Fibroblast of skin of back (primary cell): ENCODE measurements around the gene GNPAT.
A peak's percentile ranks its signal among the peaks of the same experiment; 100 is the strongest.

Source experiments
- DNase-seq: peaks from one replicate; pipeline ENCODE4 v3.0.0-alpha.2; 2013

The GNPAT gene

DNA sequence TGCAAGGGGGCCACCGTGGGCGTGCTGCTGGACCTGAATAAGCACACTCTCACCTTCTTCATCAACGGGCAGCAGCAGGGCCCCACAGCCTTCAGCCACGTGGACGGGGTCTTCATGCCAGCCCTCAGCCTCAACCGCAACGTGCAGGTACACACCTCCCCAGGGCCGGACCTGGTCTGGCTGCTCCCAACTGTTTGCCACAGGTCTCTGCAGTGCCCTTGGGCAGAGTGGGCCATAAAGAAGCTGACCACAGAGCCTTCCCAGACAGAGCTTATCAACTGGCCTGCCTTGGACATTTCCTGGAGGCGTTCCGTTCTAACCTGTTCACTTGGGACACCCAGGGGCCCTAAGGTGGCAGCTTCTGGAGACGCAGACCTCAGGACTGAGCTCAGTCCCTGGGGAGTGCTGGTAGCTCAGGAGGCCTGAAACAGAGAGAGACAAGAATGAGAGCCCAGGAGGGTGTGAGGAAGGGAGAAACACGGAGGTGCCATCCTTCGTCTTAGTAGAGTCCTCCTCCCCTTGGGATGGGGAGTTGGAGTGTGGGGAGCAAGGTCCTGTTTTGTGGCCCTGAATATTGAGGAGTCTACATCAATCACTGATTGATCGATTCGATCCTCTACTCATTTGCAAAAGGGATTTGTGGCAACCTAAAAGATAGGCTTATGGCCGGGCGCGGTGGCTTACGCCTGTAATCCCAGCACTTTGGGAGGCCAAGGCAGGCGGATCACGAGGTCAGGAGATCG, 27.0 kb upstream of the GNPAT start:
- no peak for DNase-seq

DNA sequence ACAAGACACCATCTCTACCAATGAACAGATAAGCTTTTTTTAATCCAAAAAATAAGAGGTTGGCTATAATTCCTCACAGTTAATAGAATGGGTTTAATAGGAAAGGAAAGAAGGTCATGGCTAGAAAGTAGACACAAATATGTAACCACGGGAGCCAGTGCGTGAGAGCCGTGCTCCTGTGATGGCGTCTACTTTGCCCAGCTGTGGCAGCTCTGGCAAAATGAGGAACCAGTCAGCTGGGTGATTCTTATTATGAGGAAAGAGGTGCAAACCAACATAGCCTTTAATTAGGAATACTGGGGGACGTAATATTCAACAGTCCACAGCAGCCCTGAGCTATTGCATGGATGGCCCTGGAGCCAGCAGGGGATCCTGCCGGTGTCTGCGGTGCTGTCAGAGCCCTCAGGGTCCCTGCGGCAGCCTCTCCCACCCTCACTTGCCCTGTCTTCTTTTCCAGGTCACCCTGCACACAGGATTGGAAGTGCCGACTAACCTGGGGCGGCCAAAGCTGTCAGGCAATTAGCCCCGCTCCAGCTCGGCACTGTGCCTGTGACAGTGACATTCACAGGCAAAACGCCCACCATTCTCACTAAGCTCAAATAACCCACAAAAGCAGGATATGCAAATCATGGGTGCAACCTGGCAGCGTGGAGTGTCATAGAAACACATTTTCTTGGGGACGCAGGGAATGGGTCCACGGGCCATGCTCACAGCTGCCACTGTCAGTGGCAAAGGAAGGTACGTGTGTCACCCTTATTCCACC, 25.9 kb upstream of the GNPAT start:
- no peak for DNase-seq

DNA sequence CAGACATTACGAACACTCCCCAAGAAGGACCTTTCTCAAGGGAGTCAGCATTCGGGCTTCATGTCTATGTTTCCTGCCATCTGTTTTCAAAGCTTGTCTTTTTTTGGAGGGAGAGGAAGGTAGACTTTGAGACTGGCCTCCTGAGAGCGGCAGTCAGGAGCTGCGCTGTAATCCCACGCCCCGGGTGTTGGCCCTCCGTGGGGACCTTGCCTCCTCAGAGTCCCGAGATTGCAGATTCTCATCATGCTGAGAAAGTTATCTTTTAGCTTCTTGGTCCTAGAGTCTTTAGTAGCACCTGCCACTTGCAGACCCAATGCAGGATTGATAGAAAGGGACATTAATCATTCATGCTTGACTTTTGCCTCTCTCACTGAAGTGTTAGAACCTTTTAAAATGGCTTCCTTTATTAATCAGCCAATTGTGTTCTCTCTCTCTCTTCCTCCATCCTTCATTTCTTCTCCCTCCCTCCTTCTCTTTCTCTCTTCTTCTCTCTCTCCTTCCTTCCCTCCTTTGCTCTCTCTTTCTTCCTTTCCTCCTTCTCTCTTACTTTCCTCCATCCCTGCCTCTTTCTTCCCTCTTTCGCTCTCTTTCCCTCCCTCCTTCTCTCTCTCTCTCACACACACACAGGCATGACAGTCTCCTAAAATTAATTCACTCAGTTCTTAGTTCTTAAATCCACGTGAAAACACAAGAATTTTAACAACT, 25.2 kb upstream of the GNPAT start:
- DNase-seq, result no peak

DNA sequence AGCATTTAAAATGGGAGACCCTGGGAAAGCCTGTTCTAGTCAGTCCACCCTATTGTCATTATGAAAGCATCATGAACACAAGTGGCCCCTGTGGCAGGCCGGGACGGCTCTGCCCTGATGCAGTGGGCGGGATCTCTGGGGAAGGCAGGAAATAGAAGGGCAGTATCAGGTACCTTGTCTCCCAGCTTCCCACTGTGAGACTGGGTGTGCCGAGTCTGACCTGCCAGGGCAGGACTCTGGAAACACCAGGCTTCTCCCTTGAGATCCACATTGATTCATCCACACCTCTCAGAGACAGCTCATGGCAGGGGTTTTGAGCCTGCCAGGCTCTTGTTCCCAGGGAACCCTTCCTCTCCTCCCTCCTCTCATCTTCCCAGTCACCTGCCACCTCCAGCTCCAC, 24.5 kb upstream of the GNPAT start:
- DNase-seq, result no peak

DNA sequence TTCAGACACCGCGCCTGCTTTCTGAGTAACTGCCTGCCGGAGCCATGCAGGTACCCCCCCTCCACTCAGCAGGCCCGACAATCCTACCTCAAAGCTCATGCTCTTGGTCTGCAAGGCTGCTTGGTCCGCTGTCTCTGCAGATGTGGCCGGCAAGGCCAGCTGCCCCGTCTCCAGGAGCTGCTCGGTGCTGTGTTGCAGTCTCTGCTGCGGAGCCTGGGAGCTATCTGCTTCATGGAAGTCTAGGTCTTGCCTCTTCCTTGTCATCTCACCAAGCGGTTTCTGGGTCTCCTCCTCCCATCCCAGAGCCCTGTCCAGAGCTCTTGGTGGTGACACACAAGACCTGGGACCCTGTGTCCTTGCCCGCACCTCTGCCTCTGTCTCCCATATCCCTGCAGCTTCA, 24.0 kb upstream of the GNPAT start:
- DNase-seq, result no peak

DNA sequence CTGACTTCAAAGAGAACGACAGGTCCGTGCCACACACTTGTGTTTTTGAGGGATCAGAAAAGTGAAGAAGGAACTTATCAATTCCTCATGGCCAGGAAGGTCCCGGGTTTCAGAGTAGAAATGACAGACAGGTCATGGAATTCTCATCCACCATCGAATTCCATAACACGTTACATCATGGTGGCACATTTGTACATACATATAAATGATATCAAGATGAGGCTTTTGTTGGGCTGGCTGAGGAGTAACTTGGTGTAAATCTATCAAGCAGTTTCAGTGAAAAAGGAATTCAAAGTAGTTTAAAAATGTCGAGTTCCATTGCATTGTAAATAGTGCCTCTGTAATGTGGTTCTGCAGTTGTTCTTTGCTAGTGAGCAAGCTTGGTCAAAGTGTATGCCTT, 22.9 kb upstream of the GNPAT start:
- DNase-seq, result no peak

DNA sequence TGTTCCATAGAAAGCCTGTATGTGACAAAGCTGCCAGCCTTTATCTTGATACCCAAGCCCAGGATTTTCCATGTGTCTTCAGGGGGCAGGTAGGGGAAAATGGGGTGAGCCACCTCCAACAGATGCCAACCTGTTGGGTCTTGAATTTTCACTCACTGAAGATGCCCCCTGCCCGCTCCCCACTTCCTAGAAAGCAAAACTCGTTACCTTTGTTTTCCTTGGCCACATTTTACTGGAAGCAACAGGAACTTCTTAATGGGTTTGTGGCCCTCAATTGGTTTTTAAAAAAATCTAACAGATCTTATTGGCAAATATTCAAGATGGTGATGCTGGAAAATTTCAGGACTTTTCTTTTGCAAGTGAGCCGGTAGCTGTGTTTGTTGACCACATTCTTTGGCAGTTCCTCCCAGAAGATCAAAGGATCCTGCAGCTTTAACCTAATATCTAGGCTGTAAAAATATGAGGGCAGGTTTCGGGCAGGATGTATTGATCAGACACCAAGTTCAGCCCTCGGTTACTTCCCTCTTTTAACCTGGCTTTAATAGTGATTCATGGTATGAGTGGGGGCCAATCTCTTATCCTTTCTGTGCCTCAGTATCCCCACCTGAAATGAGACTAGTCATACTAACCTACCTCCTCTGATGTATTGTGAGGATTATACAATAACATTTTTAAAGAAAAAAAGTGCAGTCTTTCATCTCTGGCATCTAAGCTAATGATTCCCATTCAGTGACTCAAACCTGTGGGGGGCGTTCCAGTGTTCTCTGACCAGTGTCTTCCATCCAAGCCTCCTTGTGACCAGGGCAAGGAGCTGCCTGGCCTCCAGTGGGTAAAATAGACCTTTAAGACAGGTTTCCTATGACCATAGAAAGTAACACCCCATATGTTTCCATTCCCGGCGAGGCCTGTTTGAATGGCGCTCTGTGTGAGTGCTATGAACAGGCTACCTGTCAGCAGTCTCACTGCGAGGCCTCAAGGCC, 21.3 kb upstream of the GNPAT start:
- DNase-seq, result no peak

DNA sequence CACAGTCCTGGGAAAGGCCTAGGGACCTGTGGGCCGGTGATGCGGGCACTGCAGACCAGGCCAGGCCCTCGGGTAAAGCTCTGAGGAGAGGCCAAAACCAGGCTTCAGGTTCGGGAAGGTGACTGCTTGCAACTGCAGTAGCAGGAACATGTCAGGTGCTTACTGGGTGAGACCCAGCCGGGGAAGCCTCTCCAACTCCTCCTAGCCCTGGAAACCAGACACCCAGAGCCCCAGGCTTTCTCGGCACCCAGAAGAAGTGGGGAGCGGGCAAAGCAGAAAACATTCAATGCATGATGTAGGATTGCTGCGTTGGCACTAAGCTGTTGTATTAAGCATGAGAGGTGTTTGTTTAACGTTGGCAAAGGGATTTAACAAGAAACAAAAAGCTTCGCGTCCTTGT, 20.2 kb upstream of the GNPAT start:
- no peak for DNase-seq

DNA sequence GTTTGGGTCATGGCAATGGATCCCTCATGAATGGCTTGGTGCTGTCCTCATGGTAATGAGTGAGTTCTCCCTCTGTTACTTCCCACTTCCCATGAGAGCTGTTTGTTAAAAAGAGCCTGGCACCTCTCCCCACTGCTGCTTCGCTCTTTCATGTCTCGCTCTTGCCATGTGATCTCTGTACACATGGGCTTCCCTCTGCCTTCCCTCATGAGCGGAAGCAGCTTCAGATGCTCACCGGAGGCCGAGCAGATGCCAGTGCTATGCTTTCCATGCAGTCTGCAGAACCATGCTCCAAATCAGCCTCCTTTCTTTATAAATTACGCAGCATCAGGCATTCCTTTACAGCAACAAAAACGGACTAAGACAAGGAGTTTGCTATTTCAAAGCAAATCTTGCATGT, 14.9 kb upstream of the GNPAT start:
- DNase-seq, result no peak

DNA sequence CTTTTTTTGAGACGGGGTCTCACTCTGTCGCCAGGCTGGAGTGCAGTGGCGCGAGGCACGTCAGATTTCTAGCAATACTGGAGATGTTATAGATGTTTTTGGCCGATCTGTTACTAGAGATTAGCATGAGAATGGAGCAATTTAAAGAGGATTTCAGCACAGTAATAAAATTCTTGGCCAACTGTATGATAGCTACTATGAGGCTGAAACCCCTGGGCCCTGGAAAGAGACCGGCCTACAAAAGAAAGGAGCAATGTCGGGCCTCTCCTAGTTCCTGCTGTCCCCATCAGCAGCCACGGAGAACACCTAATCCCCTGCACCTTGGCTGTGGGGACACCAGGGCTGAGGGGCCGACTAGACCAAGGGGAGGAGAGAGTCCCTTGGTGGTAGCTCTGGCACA, 9.5 kb upstream of the GNPAT start:
- no peak for DNase-seq

DNA sequence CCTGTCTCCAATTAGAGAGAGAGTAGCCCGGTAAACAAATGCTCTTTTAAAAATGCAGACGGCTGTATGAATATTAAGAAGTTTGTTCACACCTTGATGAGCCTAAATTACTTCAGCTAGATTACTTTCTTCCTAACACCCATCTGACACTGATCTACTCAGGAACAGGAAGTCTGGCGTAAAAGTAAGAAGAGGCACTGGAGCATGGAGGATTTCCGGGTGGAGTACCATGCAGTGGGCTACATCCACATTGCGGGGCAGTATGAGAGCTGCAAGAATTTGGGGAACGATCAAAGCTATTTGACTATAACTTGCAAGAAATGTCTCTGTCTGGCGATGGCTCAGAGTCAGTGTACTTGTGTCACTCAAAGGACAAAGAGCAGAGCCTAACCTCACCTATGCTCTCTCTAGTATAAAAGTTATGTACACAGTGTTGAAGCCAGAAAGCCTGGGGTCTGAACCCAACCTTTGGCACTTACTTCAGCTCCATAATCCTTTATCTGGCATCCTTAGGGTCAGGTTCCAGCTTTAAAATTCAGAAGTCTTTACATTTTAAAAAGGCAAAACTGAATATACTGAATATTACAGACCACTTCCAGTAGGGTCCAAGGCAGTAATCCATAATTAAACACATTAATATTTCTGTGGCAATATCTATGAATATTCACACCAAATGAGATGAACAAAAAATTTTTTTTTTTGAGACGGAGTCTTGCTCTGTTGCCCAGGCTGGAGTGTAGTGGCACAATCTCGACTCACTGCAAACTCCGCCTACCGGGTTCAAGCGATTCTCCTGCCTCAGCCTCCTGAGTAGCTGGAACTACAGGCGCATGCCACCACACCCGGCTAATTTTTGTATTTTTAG, 7.9 kb upstream of the GNPAT start:
- no peak for DNase-seq

DNA sequence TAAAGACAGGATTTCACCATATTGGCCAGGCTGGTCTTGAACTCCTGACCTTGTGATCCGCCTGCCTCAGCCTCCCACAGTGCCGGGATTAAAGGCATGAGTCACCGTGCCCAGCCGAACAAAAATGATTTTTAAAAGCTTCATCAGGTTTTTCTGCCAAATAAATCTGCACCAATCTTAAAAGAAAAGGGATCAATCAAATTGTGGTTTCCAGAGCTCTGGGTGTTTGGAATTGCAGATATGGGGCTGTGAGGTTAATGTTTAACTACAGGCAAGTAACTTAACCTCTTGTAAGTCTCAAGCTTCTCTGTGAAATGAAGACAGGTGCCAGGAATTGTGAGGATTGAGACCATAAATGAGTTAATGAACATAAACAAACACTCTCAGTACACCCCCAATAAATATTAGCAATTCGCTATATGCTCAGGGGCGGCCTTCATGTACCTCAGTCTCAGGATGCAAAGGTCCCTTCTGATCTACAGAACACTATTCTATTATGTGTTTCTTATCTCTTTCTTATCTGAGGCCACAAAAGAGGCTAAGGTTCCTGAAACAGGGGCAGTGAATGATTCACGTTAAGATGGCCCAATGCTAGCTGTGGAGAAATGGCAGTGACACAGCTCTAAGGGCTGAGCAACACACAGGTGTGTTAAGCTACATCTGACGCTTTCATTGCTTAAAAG, 7.1 kb upstream of the GNPAT start:
- no peak for DNase-seq

DNA sequence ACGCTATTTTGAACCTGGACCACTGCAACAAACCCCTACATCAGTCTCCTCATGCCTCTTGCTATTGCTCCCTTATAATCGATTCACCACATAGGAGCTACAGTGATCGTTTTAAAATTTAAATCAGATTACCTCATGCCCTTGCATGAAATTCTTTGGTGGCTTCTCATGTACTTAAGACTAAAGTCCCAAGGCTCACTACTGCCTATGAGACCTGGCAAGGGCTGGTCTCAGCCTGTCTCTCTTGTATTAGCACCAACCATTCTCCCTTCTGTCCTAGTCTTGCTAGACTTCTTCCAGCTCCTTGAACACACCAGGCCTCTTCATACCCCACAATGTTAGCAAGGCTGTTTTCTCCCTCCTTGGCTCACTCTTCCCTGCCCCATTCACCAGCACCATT, 6.5 kb upstream of the GNPAT start:
- no peak for DNase-seq

DNA sequence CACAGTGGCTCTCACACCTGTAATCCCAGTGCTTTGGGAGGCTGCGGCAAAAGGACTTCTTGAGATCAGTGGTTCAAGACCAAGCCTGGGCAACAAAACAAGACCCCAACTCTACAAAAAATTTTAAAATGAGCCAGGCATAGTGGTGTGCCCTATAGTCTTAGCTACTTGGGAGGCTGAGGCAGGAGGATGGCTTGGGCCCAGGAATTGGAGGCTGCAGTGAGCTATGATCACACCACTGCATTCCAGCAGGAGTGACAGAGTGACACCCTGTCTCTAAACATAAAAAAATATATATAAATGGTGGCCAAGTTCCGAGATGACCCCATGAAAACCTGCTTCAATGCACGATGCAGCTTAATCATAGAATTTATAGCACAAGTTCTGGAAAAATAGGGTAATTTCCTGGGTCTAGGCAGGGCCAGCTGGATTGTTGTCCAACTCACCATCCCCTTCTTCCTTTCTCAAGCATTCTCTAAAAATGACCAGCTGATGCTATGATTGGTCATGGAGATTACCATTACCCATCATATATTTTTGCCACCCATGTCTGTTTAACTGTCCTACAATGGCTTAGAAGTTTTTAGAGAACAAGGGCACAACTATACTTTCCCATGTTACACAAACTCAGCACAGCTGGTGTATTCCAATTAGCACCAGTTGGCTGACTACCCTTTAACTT, 5.3 kb upstream of the GNPAT start:
- DNase-seq, result no peak

DNA sequence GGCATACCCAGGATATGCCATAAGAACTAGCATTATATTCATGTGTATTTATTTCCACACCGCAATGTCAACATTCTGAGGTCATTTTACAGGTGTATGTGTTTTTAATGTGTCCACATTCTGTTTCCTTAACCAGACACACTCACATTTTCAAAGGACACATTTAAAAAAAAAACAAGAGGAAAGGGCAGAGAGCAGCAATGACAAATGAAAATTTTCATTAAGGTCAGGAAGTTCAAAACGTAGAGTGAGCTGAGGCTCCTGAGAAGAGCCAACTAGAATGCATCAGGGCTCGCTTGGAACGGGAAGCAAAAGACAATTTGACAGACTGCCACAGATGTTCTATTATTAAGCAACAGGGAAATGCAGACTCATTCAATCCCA, 4.8 kb upstream of the GNPAT start:
- DNase-seq, result no peak

DNA sequence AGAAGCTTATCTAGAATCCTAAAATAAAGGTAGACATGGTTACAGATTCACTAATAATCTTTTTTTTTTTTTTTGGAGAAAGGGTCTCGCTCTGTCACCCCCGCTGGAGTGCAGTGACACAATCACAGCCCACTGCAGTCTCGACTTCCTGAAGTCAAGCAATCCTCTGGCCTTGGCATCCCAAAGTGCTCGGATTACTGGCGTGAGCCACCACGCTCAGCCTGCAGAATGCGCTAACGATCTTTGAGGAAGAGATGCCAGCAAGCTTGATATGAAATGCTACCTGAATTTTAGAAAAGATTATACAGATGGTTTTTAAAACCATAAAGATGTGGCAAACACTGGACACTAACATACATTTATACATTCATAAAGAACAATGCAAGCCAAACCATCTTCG, 4.1 kb upstream of the GNPAT start:
- no peak for DNase-seq

DNA sequence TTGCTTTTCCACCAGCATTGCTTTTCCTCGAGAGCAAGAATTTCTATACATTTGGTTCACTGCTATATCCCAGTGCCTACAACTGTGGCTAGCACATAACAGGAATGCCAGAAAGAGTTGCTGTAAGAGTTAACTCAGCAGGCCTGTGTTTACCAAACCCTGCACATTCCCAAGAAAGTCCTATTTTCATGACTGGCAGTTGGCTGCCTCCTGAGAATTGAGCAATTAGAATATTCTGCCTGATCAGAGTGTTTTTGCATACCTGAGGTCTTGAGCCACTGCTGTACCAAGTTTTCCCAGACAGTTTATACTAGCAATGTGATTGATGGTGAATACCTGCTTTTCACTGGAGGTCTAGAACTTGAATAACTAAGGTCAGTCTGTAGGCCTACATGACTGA, 2.7 kb upstream of the GNPAT start:
- DNase-seq, result no peak

DNA sequence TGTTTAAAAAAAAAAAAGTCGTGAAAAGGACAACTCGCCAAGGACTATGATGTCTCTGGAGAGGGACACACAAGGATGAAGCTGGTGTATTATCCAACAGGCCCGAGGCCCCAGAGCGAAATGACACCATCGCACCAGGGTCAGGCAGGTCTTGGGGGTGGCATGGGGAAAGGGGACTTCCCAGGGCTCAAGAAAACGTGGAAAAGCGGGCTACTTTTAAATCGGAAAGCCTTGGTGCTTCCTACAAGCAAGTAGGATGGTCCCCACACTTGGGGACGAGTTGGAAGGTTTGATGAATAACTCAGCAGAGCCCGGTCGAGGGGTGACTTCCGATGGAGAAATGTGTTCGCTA, 505 bp upstream of the GNPAT start:
- DNase-seq, result no peak

DNA sequence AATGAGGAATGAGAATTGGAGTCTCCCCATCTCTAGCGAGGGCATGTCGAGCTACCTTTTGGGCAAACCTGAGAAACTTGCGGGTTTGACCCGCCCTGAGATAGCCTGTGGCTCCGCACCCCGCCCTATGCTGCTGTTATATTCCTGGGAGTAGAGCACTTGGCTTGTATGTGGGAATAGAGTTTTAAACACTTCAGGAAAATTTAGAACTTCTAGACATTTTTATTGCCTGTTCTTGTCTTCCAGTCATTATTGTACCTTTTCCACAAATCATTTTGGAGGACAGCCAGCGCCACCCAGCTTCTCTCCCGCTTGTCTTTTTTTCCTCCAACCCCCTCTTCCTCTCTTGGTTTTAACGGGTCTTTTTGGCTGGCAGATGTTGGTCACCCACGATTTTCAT, 738 bp downstream of the GNPAT start:
- peak; percentile 19 for DNase-seq

DNA sequence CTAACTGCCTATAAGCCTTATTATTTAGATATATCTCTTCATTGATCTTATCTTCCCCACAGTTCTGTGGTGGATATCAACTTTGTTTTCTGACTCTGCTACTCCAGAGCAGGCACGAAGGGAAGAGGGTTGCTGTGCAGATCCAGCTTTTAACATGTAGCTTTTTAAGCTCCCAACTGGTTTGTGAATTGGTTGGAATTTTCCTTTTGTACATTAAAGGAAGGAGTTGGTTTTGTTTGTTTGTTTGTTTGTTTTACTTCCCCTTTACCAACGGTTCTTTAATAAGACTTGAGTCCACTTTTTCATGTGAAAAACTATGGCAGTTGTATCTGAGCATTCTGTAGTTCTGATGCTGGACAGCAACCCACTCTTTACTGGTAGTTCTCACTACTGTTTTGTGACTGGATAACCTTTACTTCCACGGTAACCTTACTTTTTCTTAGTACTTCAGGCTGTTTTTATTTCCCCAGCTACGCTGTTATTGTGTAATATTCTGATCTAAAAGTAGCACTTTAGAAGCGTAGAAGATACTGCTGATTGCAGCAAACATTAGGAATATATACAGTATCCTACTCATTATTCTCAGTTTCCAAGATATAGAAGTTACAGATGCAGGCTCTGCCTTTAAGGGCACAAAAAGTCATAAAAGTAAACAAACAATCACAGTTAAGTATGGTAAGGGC, 1.6 kb downstream of the GNPAT start:
- DNase-seq, result peak; percentile 5
